Measurements from ENCODE around the gene CCDC3. TPM values are rescaled to one million over a fixed set of nuclear protein-coding genes. Genes with fewer than 3 reads are reported as not detected.
"Not testable (repeated sequence)": the region's sequence is repeated elsewhere in the genome, so short reads cannot be mapped to it uniquely, and the experiment has no call there.

The CCDC3 gene
- total RNA-seq, 1 experiment from 2014 or later, result 0.42 TPM

DNA sequence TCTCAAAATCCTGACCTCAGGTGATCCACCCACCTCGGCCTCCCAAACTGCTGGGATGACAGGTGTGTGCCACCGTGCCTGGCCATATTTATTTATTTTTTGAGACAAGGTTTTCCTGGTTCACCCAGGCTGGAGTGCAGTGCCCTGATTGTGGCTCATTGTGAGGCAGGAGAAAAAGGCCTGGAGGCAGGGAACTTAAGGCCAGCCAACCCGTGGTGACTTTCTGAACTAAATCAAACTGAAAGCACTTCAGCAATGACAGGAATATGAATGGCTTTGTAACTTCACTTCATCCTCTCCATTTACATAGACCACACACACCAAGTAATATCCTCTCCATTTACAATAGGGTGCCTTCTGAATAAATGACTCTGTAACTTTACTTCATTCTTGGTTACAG lies 124.4 kb downstream of the CCDC3 start:
- in situ Hi-C loops (cut with HindIII; ENCODE audit: low pct_unique_long_range_greater_than_20kb, low sequenced_read_pairs), result no loop called here
- DNase-seq (ENCODE audit: low read depth, low spot score), result no peak

DNA sequence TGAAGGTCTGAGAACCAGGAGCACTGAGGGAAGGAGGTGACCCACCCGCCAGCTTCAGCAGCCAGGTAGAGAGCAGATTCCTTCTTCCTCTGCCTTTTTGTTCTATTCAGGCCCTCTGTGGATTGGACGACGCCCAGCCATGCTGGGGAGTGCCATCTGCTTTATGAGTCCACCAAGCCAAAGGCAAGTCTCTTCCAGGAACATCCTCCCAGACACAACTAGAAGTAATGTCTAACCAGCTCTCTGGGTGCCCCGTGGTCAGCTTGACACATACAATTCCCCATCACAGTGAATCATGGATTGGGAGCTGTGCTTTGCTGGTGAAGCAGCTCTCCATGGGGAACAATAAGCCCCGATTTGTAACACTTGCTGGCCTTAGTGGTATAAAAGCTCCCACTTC lies 125.2 kb downstream of the CCDC3 start:
- DNase-seq (ENCODE audit: low read depth, low spot score), result no peak
- in situ Hi-C loops (cut with HindIII; ENCODE audit: low pct_unique_long_range_greater_than_20kb, low sequenced_read_pairs), result no loop called here

DNA sequence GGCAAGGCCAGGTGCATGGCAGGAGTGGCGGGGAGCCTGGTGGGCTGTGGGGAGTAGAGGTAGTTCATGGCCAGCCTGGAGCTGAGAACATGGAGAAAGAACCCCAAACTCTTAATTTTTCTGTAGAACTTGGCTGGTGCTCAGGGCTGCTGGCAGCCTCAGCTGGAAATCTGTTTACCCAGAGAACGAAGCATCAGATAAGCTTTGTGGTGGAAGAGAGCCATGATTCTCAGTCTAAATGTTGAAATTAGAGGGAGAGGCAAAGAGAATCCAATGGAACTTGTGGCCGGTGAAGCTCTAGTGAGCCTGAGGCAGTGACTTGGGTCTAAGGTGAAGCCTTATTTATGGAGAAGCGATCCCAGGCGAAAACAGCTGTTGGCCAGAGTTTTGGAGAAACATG lies 126.4 kb downstream of the CCDC3 start:
- in situ Hi-C loops (cut with HindIII; ENCODE audit: low pct_unique_long_range_greater_than_20kb, low sequenced_read_pairs), result no loop called here
- DNase-seq (ENCODE audit: low read depth, low spot score), result no peak

DNA sequence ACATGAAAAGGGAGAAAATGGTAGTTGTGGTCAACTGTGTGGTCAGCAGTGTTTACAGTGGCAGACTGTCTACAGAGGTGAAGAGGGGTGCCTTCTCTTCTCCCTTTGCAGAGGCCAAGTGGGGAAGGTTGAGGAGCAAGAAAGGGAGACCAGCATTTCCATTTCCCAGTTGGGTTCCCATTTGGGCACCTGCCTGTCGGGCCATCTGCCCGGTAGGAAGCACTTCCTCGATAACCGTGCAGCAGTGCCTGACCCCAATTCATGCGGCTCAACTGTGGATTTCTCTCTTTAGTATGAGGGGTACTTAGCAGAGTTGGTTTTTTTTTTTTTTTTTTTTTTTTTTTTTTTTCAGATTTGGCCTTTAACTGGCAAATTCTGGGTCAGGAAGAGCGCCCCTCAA lies 127.0 kb downstream of the CCDC3 start:
- no peak for DNase-seq (ENCODE audit: low read depth, low spot score)
- in situ Hi-C loops (cut with HindIII; ENCODE audit: low pct_unique_long_range_greater_than_20kb, low sequenced_read_pairs), result no loop called here

DNA sequence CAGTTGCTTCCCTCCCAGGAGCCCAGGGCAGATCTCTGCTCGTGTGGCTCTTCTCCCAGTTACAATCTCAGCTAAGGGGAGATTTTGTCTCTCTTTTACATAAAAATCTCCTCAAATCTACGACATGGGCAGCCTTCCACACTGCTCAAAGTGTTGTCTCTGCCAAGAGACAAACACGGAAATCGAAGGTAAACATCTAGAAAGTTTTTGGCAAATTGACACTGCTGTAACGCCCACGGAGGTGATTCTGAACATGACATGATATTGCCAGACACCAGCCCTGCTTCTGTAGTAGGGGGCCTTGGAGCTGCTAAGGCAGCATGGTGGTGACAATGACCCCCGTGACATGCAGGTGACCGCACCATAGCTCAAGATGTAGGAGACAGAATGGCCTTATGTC lies 128.3 kb downstream of the CCDC3 start:
- in situ Hi-C loops (cut with HindIII; ENCODE audit: low pct_unique_long_range_greater_than_20kb, low sequenced_read_pairs), result no loop called here
- DNase-seq (ENCODE audit: low read depth, low spot score), result no peak

DNA sequence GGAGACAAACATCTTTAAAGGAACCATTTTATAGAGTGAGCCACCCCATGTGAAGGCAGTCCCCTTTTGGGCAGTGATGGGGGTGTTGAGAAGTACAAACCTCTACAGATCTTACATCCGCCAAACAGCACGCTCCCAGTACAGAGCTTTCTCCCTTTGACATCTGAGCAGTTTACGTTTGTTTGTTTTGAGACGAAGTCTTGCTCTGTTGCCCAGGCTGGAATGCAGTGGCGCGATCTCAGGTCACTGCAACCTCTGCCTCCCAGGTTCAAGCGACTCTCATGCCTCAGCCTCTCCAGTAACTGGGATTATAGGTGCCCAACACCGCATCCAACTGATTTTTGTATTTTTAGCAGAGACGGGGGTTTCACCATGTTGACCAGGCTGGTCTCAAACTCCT lies 128.9 kb downstream of the CCDC3 start:
- no peak for DNase-seq (ENCODE audit: low read depth, low spot score)
- in situ Hi-C loops (cut with HindIII; ENCODE audit: low pct_unique_long_range_greater_than_20kb, low sequenced_read_pairs), result no loop called here

DNA sequence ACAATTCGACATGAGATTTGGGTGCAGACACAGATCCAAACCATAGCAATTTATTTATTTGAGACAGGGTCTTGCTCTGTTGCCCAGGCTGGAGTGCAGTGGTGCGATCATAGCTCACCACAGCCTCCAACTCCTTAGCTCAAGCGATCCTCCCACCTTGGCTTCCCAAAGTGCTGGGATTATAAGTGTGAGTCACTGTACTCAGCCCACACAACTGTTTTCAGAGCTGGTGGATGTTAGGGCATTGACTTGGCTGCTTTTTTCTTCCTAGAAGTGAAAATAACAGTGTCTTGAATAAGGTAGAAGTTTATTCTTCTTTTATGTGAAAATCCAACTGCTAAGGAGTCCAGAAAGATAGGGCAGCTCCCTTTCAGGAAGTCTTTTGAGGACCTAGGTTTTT lies 132.1 kb downstream of the CCDC3 start:
- in situ Hi-C loops (cut with HindIII; ENCODE audit: low pct_unique_long_range_greater_than_20kb, low sequenced_read_pairs), result no loop called here
- no peak for DNase-seq (ENCODE audit: low read depth, low spot score)

DNA sequence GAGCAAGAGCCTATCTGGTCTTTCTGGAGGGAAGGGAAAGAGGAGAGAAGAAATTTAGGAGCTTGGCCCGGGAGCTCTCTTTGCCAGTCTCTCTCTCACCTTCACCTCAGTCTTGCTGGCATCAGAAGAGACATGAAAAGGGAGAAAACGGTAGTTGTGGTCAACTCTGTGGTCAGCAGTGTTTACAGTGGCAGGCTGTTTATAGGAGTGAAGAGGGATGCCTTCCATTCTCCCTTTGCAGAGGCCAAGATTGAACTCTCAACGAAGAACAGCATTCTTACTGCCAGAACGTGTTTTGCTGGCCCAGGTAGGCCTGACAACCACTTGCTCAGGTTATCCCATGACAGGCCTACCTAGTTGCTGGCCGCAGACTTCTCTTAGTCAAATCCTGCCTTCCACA lies 133.3 kb downstream of the CCDC3 start:
- in situ Hi-C loops (cut with HindIII; ENCODE audit: low pct_unique_long_range_greater_than_20kb, low sequenced_read_pairs), result no loop called here
- DNase-seq (ENCODE audit: low read depth, low spot score), result no peak

DNA sequence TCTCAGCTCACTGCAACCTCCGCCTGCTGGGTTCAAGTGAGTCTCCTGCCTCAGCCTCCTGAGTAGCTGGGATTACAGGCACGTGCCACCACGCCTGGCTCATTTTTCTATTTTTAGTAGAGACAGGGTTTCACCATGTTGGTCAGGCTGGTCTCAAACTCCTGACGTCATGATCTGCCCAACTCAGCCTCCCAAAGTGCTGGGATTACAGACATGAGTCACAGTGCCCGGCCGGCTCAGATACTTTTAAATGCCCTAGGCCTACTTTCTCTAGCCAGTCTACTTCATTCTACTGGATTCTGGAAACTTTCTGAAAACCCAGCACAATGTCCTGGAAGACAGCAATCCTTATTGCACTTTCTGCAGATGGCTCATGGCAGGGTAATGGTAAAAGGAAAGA lies 136.0 kb downstream of the CCDC3 start:
- DNase-seq (ENCODE audit: low read depth, low spot score); in situ Hi-C loops (cut with HindIII; ENCODE audit: low pct_unique_long_range_greater_than_20kb, low sequenced_read_pairs): not testable (repeated sequence)

DNA sequence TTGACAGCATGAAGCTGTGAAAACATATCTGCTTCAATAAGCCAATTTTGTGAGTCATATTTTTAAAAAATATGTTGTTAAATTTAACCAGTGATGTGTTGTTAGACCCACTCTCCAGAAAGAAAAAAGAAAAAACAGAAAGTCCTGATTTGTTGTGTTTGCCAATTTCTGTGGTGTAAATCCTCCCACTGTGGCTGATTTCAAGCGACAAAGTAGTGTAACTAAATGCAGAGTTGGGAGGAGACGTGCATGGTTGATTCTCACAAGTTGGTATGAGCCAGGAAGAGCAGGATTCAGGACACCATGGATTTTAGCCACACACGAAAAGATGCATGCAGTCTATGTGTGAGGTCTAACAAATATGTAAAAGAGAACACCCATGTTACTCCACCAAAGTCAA lies 139.1 kb downstream of the CCDC3 start:
- no peak for DNase-seq (ENCODE audit: low read depth, low spot score)
- in situ Hi-C loops (cut with HindIII; ENCODE audit: low pct_unique_long_range_greater_than_20kb, low sequenced_read_pairs), result no loop called here

DNA sequence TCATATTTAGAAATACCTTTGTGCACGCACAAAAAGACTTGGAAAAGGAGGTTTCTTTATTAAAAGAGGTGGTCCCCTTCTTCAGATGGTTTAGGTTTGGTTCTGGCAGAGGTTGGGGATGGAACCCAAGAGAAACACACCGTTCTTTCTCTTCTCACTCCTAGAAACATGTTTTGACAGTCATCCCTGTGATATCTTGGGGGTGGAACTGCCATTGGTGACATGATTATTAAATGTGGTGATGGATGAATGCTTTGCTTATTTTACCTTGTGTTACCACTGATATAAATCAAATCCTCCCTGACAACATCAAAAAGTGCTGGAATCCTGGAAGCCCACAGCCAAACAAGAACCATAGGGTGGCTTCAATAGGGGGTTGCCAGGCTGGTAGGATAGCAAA lies 146.5 kb downstream of the CCDC3 start:
- in situ Hi-C loops (cut with HindIII; ENCODE audit: low pct_unique_long_range_greater_than_20kb, low sequenced_read_pairs), result no loop called here

DNA sequence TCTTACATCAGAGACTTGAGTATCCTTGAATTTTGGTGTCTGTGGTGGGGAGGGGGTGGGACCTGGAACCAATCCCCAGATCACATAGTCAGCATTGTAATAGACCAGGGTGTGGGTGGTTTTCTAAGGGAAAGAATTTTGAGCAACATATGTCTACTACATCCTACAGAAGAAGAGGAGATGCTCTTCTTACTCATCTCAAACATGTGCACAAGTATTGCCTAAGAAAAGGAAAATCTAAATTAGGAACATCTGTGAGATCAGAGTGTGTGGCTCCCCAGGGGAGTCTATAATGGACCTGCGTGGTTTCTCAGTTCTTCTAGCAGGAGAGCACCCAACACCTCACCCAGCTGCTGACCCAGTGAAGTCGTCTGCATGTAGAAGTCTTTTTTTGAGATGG lies 148.8 kb downstream of the CCDC3 start:
- no peak for DNase-seq (ENCODE audit: low read depth, low spot score)
- in situ Hi-C loops (cut with HindIII; ENCODE audit: low pct_unique_long_range_greater_than_20kb, low sequenced_read_pairs), result no loop called here

More for the DNA sequence above, 146.5 kb downstream of the CCDC3 start:
- DNase-seq (ENCODE audit: low read depth, low spot score), result no peak

DNA sequence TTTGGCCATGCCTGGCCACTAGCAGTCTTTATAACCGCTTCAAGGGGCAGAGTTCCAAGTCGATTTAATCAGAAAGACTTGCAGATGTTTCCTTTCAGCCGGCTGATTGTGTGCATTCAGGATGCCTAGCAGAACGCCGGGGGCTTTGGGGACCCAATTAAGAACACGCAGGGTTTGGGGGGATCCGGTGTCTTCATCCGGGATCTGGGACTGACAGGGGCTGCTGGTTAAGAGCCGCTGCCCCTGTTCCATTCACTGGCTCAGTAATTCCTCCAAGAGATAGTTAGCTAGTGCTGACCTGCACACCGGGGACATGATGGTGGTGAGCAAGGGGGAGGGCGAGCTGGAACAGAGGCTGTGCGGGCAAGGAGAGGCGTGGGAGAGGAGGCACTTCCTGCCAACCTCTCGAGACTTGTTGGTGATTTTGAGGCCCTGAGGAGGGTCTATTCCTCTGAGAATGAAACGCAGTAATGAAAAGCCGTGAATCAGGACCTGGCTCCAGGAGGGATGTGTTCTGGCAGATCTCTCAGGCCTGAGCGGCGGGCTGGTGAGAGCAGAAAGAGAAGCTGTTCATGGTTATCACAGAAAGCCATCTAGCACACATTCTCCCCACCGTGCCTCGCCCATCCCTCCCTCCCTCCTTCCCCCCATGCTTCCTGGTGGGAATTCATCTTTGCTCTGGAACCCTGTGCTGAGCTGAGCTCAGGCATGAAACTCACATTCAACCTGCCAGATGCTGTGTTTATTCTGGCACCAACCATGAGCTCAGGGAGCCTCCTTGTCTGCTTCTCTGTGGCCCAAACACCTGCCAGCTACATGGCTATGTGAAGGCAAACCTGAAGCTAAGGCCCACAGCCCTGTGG lies 152.0 kb downstream of the CCDC3 start:
- in situ Hi-C loops (cut with HindIII; ENCODE audit: low pct_unique_long_range_greater_than_20kb, low sequenced_read_pairs), result no loop called here
- DNase-seq (ENCODE audit: low read depth, low spot score), result no peak

DNA sequence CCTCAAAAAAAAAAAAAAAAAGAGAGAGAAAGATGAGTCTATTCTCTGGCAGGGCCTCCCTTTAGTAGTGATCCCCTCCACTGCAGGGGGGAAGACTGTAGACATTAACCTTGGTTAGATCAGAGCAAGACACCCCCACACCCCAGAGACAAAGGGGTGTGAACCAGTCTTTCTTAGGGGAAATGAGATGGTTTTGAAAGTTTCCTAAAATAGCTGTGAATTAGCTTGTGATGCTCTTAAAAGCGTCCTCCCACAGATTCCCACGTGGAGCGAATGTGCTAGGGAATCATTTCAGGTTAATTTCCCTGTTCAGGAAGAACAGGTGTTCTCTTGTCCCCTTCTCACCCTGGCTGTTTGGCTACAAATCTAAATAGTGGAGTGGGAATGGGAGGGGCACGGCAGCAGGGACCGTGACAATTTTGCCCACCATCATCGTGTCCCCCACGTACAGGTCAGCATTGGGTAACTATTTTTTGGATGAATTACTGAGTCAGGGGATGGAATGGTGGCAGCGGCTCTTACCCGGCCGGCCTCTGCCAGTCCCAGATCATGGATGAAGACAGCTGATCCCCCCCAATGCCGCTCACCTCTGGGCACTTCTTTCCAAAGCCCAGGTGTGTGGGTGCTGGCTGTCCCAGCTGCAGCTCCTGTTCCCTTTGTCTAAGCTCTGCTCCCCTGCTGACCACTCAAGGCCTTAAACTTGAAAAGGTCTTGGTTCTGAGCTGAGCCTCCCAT lies 152.9 kb downstream of the CCDC3 start:
- in situ Hi-C loops (cut with HindIII; ENCODE audit: low pct_unique_long_range_greater_than_20kb, low sequenced_read_pairs), result no loop called here
- no peak for DNase-seq (ENCODE audit: low read depth, low spot score)

DNA sequence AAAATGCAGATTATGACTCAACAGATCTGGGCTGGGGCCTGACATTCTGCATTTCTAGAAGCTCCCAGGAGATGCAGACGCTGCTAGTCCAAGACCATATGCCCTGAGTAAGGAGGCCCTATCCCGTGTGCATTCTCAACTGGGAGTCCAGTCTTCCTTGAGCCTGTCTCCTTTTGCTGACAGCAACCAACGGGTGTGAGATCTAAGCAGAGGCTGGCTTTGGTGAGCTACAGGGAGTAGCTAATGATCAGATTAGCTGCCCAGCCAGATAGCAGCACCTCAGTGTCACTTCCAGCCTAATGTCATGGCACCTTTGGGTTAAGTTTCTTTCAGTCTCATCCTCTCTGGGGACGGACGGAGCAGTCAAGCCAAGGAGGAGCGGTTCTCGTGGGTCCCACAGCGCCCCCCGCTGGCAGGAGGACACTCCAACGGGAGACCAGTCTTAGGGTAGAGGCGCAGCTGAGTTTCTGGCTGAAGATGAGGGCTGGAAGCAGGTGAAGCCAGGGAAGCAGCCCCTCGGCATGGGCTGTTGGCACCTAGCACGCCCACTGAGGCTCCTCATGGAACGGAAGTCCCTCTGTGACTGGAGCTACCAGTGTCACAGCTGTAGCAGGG lies 154.0 kb downstream of the CCDC3 start:
- peak; percentile 57 for DNase-seq (ENCODE audit: low read depth, low spot score)

DNA sequence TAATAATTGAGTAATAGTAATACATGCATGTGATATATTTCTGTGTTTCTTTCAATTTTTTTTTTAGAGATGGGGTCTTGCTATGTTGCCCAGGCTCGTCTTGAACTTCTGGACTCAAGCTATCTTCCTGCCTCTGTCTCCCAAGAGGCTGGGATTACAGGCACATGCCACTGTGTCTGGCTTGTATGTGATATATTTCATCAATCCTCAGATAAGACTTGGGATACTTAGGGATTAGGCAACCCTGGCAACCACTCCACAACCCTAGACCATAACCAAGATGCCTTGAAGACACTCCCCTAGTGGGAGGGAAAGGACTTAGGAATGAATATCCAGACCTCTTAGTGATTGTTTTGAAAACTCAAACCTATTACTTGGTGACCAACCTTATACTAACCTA lies 154.8 kb downstream of the CCDC3 start:
- in situ Hi-C loops (cut with HindIII; ENCODE audit: low pct_unique_long_range_greater_than_20kb, low sequenced_read_pairs), result no loop called here
- no peak for DNase-seq (ENCODE audit: low read depth, low spot score)

More for the DNA sequence above, 154.0 kb downstream of the CCDC3 start:
- in situ Hi-C loops (cut with HindIII; ENCODE audit: low pct_unique_long_range_greater_than_20kb, low sequenced_read_pairs), result no loop called here
